Liver (tissue), 9 donors: ENCODE results near the gene ICOSLG. TPM values are rescaled to one million over a fixed set of nuclear protein-coding genes. Genes with fewer than 3 reads are reported as not detected.

ENCODE experiments used
- DNase-seq: peaks from one replicate; pipeline ENCODE4 v3.0.0-alpha.2; 2017; ENCODE audit warnings: low spot score
- H3K27ac ChIP-seq, 2 donors: one replicate each; pipeline ENCODE4 v1.7.0; 2013; ENCODE audit warnings: inconsistent platforms in 2 of 2, low read length in 2 of 2, control low read depth in 1 of 2, low read depth in 1 of 2, mild to moderate bottlenecking in 1 of 2
- H3K27me3 ChIP-seq, 4 donors: one replicate each; pipeline versions ENCODE4 v1.6.1 to v1.7.0; 2013; ENCODE audit warnings: low read length in 3 of 4, inconsistent platforms in 1 of 4, mild to moderate bottlenecking in 1 of 4, moderate library complexity in 1 of 4; ENCODE audit not compliant: control insufficient read depth in 4 of 4, insufficient read depth in 4 of 4
- H3K36me3 ChIP-seq, 4 donors: one replicate each; pipeline versions ENCODE4 v1.6.1 to v1.7.0; 2013; ENCODE audit warnings: low read length in 3 of 4, mild to moderate bottlenecking in 3 of 4, low read depth in 1 of 4, moderate library complexity in 1 of 4; ENCODE audit not compliant: control insufficient read depth in 4 of 4, insufficient read depth in 3 of 4
- H3K4me1 ChIP-seq, 4 donors: one replicate each; pipeline versions ENCODE4 v1.6.1 to v1.7.0; 2013; ENCODE audit warnings: low read length in 3 of 4, mild to moderate bottlenecking in 3 of 4, moderate library complexity in 1 of 4; ENCODE audit not compliant: control insufficient read depth in 4 of 4, insufficient read depth in 4 of 4
- H3K4me3 ChIP-seq, 3 donors: one replicate each; pipeline versions ENCODE4 v1.6.1 to v1.7.0; 2013; ENCODE audit warnings: low read length in 3 of 3, control low read depth in 1 of 3, low read depth in 1 of 3, mild to moderate bottlenecking in 1 of 3
- H3K9ac ChIP-seq, 2 donors: one replicate each; pipeline ENCODE4 v1.7.0; 2013; ENCODE audit warnings: low read length in 2 of 2, mild to moderate bottlenecking in 2 of 2, moderate library complexity in 2 of 2, control low read depth in 1 of 2, low read depth in 1 of 2
- H3K9me3 ChIP-seq, 4 donors: one replicate each; pipeline versions ENCODE4 v1.6.1 to v1.7.0; 2013; ENCODE audit warnings: low read length in 3 of 4; ENCODE audit not compliant: control insufficient read depth in 4 of 4
- CTCF ChIP-seq: fragments of 150-350 bp; IDR thresholded peaks from 2 replicates; pipeline ENCODE4 v1.5.1; 2017; ENCODE audit warnings: improper control_type of control experiment, low read depth, low read length; ENCODE audit not compliant: missing input control
- FOXA1 ChIP-seq: IDR thresholded peaks from 2 replicates; pipeline ENCODE4 v1.6.1; 2016; ENCODE audit warnings: antibody characterized with exemption
- GABPA ChIP-seq, 2 donors: IDR thresholded peaks in 1 of 2; conservative IDR thresholded peaks in 1 of 2; 2 replicates each; pipeline ENCODE4 v1.6.1; 2016; ENCODE audit warnings: antibody characterized with exemption in 2 of 2, mild to moderate bottlenecking in 1 of 2, moderate library complexity in 1 of 2
- NR2F2 ChIP-seq: IDR thresholded peaks from 2 replicates; pipeline ENCODE4 v1.6.1; 2016; ENCODE audit warnings: antibody characterized with exemption
- REST ChIP-seq: IDR thresholded peaks from 2 replicates; pipeline ENCODE4 v1.6.1; 2016; ENCODE audit warnings: antibody characterized with exemption, mild to moderate bottlenecking
- RXRA ChIP-seq, 2 donors: IDR thresholded peaks; 2 replicates each; pipeline ENCODE4 v1.6.1; 2017 to 2018; ENCODE audit warnings: antibody characterized with exemption in 2 of 2, mild to moderate bottlenecking in 1 of 2
- SP1 ChIP-seq: IDR thresholded peaks from 2 replicates; pipeline ENCODE4 v1.6.1; 2018; ENCODE audit warnings: antibody characterized with exemption, mild to moderate bottlenecking
- TAF1 ChIP-seq: conservative IDR thresholded peaks from 2 replicates; pipeline ENCODE4 v1.6.1; 2016; ENCODE audit warnings: antibody characterized with exemption, mild to moderate bottlenecking
- WGBS: extraction: QIAGEN DNeasy Blood & Tissue Kit; methylation state at CpG from one replicate; pipeline ENCODE4 v1.1.7; 2013; 5-methylcytosine and 5-hydroxymethylcytosine counted together
- polyA plus RNA-seq, 2 donors: library from polyadenylated mRNA; stranded (reverse) in 1 of 2; unstranded in 1 of 2; fragments of 200-250 nt in 1 of 2; fragments of >200 nt in 1 of 2; fragmentation: Nextera tagmentation in 1 of 2; extraction: Ambion mirVana in 1 of 2; gene quantifications; one replicate each; pipeline versions ENCODE4 v1.2.1 to v1.2.3, GENCODE V29; 2013 to 2015
- total RNA-seq, 2 donors: library from RNA; depleted of rRNA; stranded (reverse); fragments of >200 nt; gene quantifications; one replicate each; pipeline ENCODE4 v1.2.3, GENCODE V29; 2014
- donor health status: healthy.
- donor health status: healthy.
- donor health status: healthy.
- donor health status: healthy.
- donor health status: healthy.

ICOSLG gene
- total and polyA plus RNA-seq, 4 donors, result 0.69 to 1.6 (median 1.1) TPM

- Histone ChIP-seq H3K27ac (no peak overlapping the region), H3K36me3 (no peaks in the 10 kb centered on the region), H3K9ac (no peak overlapping the region), H3K27me3 (no peaks in the 10 kb centered on the region), H3K9me3 (no peaks in the 10 kb centered on the region), H3K4me3 (no peak overlapping the region), H3K4me1 (no peaks in the 10 kb centered on the region)
- 93% methylated on average over 17 of the region's 17 CpGs for WGBS
- no peak for DNase-seq
- TF ChIP-seq RXRA (IDR thresholded peaks at IDR 0.05) (no peak), FOXA1 (no peak), GABPA (IDR thresholded peaks at IDR 0.05 in 1 of 2, conservative IDR thresholded peaks at IDR 0.05 in 1 of 2) (no peak)
Measured at GRCh38 chr21:44265734-44266270, 25.1 kb upstream of the ICOSLG start.

GRCh38 chr21:44263768-44264167 is 23.0 kb upstream of the ICOSLG start:
- WGBS, result 94% methylated on average over 4 of the region's 4 CpGs

More at GRCh38 chr21:44263768-44264167, 23.0 kb upstream of the ICOSLG start:
- Histone ChIP-seq H3K36me3 (no peaks in the 10 kb centered on the region), H3K9me3 (no peaks in the 10 kb centered on the region), H3K27ac (no peak overlapping the region), H3K4me3 (no peak overlapping the region), H3K4me1 (no peaks in the 10 kb centered on the region), H3K9ac (no peak overlapping the region), H3K27me3 (no peaks in the 10 kb centered on the region)
- no peak for TF ChIP-seq CTCF
- no peak for TF ChIP-seq SP1
- TF ChIP-seq RXRA (IDR thresholded peaks at IDR 0.05), result no peak
- TF ChIP-seq TAF1, result no peak
- TF ChIP-seq NR2F2, result no peak
- TF ChIP-seq REST, result no peak
- no peak for DNase-seq
